ENCODE measurements around the gene POLR3A.

The POLR3A gene

DNA sequence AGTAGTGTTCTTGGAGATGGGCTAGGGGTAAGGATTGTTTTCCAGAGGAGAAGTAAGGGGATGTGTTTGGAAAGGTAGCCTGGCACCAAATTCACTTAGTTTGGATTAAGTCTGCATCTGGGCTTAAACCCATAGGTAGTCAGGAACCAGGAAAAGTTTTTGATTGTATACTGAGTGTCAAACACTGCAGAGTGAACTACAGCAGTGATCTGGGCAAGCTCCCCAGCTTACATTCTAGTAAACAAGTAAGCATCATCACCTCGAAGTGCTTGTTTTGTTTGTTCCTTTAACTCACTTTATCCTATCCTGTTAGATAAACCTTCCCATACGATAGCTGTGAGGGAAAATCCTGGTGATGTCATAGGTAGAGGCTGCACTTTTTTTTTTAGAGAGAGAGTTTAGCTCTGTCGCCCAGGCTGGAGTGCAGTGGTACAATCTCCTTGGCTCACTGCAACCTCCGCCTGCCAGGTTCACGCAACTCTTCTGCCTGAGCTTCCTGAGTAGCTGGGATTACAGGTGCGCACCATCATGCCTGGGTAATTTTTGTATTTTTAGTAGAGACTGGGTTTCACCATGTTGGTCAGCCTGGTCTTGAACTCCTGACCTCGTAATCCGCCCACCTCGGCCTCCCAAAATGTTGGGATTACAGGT lies 6.7 kb upstream of the POLR3A start:
- peaks cover 55% of the 10 kb centered on the region for H3K4me1 ChIP-seq (ENCODE audit: control insufficient read depth, insufficient read depth, low read length)
- no peak overlapping the region for H3K27ac ChIP-seq (ENCODE audit: low read depth, low read length)
- H3K36me3 ChIP-seq (ENCODE audit: control insufficient read depth, insufficient read depth, low read length): peaks cover 68% of the 10 kb centered on the region
- no peaks in the 10 kb centered on the region for H3K9me3 ChIP-seq (ENCODE audit: control insufficient read depth, insufficient read depth, low read depth, low read length)
- no peaks in the 10 kb centered on the region for H3K27me3 ChIP-seq (ENCODE audit: control insufficient read depth, insufficient read depth, low read length)
- H3K9ac ChIP-seq (ENCODE audit: low read length): peak overlapping the region; percentile 91
- H3K4me3 ChIP-seq (ENCODE audit: low read depth, low read length): peak overlapping the region; percentile 93

GRCh38 chr10:78035437-78035836 lies 6.1 kb upstream of the POLR3A start:
- H3K36me3 ChIP-seq (ENCODE audit: control insufficient read depth, insufficient read depth, low read length): peaks cover 61% of the 10 kb centered on the region
- H3K27ac ChIP-seq (ENCODE audit: low read depth, low read length): peak overlapping the region; percentile 78; the same call in 1 of the 2 replicates

DNA sequence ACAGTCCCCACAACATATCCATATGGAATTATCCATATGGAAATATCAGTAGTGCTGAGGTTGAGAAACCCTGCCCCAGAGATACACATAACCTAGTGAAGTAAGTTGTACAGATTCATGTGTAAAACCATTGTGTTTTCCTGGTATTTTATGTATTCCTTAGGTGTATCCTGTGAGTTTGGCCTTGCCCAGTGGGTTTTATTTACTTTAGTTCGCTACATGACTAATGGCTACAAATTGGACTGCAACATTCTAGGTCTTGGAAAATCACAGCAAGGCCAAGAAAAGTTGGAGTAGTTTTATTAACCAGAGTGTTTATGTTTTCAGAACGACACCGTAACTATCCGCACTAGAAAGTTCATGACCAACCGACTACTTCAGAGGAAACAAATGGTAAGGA lies 5.7 kb upstream of the POLR3A start:
- Histone ChIP-seq H3K36me3 (ENCODE audit: control insufficient read depth, insufficient read depth, low read length) (peaks cover 57% of the 10 kb centered on the region), H3K9me3 (ENCODE audit: control insufficient read depth, insufficient read depth, low read depth, low read length) (no peaks in the 10 kb centered on the region), H3K4me1 (ENCODE audit: control insufficient read depth, insufficient read depth, low read length) (peaks cover 47% of the 10 kb centered on the region), H3K27me3 (ENCODE audit: control insufficient read depth, insufficient read depth, low read length) (no peaks in the 10 kb centered on the region), H3K4me3 (ENCODE audit: low read depth, low read length) (peak overlapping the region; percentile 93), H3K27ac (ENCODE audit: low read depth, low read length) (peak overlapping the region; percentile 78; the same call in 1 of the 2 replicates), H3K9ac (ENCODE audit: low read length) (peak overlapping the region; percentile 91)

More at GRCh38 chr10:78035437-78035836, 6.1 kb upstream of the POLR3A start:
- no peaks in the 10 kb centered on the region for H3K9me3 ChIP-seq (ENCODE audit: control insufficient read depth, insufficient read depth, low read depth, low read length)
- H3K27me3 ChIP-seq (ENCODE audit: control insufficient read depth, insufficient read depth, low read length): no peaks in the 10 kb centered on the region
- peak overlapping the region; percentile 93 for H3K4me3 ChIP-seq (ENCODE audit: low read depth, low read length)
- H3K9ac ChIP-seq (ENCODE audit: low read length): peak overlapping the region; percentile 91
- H3K4me1 ChIP-seq (ENCODE audit: control insufficient read depth, insufficient read depth, low read length): peaks cover 50% of the 10 kb centered on the region

DNA sequence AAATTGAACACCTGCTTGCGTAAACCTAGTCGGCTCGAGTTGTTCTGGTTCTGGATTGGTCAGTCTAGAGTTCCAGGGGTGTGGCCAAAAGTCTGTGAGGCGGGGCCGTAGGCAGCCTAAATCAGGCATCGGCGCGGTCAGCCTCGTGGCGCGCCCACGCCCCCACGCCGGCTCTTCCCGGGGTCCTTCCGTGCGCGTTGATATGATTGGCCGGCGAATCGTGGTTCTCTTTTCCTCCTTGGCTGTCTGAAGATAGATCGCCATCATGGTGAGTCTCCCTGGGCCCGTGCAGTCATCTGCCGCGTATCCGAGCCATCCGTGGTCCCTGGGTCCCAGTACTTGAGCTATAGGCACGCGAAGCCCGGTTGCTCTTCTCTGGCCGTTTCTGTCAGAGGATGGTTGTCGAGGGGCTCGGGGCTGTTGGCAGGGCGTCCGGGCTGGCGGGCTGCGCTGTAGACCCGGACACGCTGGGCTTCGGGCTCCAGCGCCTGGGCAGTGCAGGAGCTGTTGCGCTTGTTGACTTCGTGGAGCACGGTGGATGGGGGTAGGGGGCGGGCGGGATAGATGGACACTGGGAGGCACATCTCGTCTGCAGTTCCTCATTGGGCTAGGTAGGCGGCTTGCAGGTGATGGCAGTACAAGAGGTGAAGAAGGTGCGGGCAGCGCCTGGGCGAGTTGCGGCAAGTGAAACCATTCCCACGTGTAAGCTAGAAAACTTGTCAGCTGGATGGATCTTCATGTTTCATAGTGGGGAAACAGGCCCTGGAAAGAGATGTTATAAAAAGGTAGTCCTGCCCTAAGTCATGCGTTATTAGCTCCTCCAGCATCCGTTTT lies 4.5 kb upstream of the POLR3A start, which contains the start of gene RPS24:
Gene RPS24 (plus strand): TSS at position 227 of the 834 bp plus-strand sequence. CDS start 39 bp downstream, at position 266.
- Histone ChIP-seq H3K9me3 (ENCODE audit: control insufficient read depth, insufficient read depth, low read depth, low read length) (no peaks in the 10 kb centered on the region), H3K27ac (ENCODE audit: low read depth, low read length) (peak within 1 kb of the TSS; percentile 78), H3K27me3 (ENCODE audit: control insufficient read depth, insufficient read depth, low read length) (no peaks in the 10 kb centered on the region), H3K4me3 (ENCODE audit: low read depth, low read length) (peak within 1 kb of the TSS; percentile 93), H3K4me1 (ENCODE audit: control insufficient read depth, insufficient read depth, low read length) (peaks cover 37% of the 10 kb centered on the region), H3K9ac (ENCODE audit: low read length) (peak within 1 kb of the TSS; percentile 91), H3K36me3 (ENCODE audit: control insufficient read depth, insufficient read depth, low read length) (peaks cover 46% of the 10 kb centered on the region)

- Histone ChIP-seq H3K27ac (ENCODE audit: low read depth, low read length) (no peak overlapping the region), H3K9ac (ENCODE audit: low read length) (no peak overlapping the region), H3K4me1 (ENCODE audit: control insufficient read depth, insufficient read depth, low read length) (peaks cover 33% of the 10 kb centered on the region), H3K36me3 (ENCODE audit: control insufficient read depth, insufficient read depth, low read length) (peaks cover 40% of the 10 kb centered on the region), H3K27me3 (ENCODE audit: control insufficient read depth, insufficient read depth, low read length) (no peaks in the 10 kb centered on the region), H3K9me3 (ENCODE audit: control insufficient read depth, insufficient read depth, low read depth, low read length) (no peaks in the 10 kb centered on the region), H3K4me3 (ENCODE audit: low read depth, low read length) (peak overlapping the region; percentile 93)
Measured at GRCh38 chr10:78033387-78033636, 4.0 kb upstream of the POLR3A start.

- Histone ChIP-seq H3K36me3 (ENCODE audit: control insufficient read depth, insufficient read depth, low read length) (peaks cover 38% of the 10 kb centered on the region), H3K4me3 (ENCODE audit: low read depth, low read length) (peak overlapping the region; percentile 97), H3K27me3 (ENCODE audit: control insufficient read depth, insufficient read depth, low read length) (no peaks in the 10 kb centered on the region), H3K9me3 (ENCODE audit: control insufficient read depth, insufficient read depth, low read depth, low read length) (no peaks in the 10 kb centered on the region), H3K4me1 (ENCODE audit: control insufficient read depth, insufficient read depth, low read length) (peaks cover 9% of the 10 kb centered on the region), H3K27ac (ENCODE audit: low read depth, low read length) (peak overlapping the region; percentile 65; the same call in 1 of the 2 replicates), H3K9ac (ENCODE audit: low read length) (peak overlapping the region; percentile 96)
Measured at GRCh38 chr10:78028438-78029268, 662 bp downstream of the POLR3A start.

GRCh38 chr10:78025685-78026364 lies 3.5 kb downstream of the POLR3A start:
- no peak overlapping the region for H3K27ac ChIP-seq (ENCODE audit: low read depth, low read length)
- no peak overlapping the region for H3K4me3 ChIP-seq (ENCODE audit: low read depth, low read length)
- H3K27me3 ChIP-seq (ENCODE audit: control insufficient read depth, insufficient read depth, low read length): no peaks in the 10 kb centered on the region
- no peak overlapping the region for H3K9ac ChIP-seq (ENCODE audit: low read length)
- no peaks in the 10 kb centered on the region for H3K9me3 ChIP-seq (ENCODE audit: control insufficient read depth, insufficient read depth, low read depth, low read length)
- peaks cover 67% of the 10 kb centered on the region for H3K36me3 ChIP-seq (ENCODE audit: control insufficient read depth, insufficient read depth, low read length)
- H3K4me1 ChIP-seq (ENCODE audit: control insufficient read depth, insufficient read depth, low read length): peaks cover 9% of the 10 kb centered on the region

- Histone ChIP-seq H3K36me3 (ENCODE audit: control insufficient read depth, insufficient read depth, low read length) (peaks cover 87% of the 10 kb centered on the region), H3K27me3 (ENCODE audit: control insufficient read depth, insufficient read depth, low read length) (no peaks in the 10 kb centered on the region), H3K27ac (ENCODE audit: low read depth, low read length) (no peak overlapping the region), H3K9me3 (ENCODE audit: control insufficient read depth, insufficient read depth, low read depth, low read length) (no peaks in the 10 kb centered on the region), H3K4me3 (ENCODE audit: low read depth, low read length) (no peak overlapping the region), H3K9ac (ENCODE audit: low read length) (no peak overlapping the region), H3K4me1 (ENCODE audit: control insufficient read depth, insufficient read depth, low read length) (peaks cover 6% of the 10 kb centered on the region; the same call in 1 of the 2 replicates)
Measured at GRCh38 chr10:78023741-78024140, 5.6 kb downstream of the POLR3A start.

DNA sequence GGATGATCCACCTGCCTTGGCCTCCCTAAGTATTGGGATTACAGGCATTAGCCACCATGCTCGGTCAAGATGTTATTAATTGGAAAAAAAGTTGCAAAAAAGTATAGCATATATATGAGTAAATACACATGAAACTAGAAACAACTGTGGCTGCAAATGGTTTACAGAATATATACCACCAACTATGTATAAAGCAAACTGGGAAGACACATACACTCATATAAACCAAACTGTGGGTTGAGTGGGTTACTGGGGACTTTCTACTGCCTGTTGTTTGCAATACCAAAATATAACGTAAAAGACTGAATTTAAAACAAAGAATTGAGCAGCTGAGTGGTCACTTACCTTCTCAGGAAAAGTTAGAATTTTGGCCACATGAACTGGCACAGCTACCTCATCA lies 8.1 kb downstream of the POLR3A start:
- no peaks in the 10 kb centered on the region for H3K27me3 ChIP-seq (ENCODE audit: control insufficient read depth, insufficient read depth, low read length)
- H3K4me1 ChIP-seq (ENCODE audit: control insufficient read depth, insufficient read depth, low read length): no peaks in the 10 kb centered on the region
- H3K4me3 ChIP-seq (ENCODE audit: low read depth, low read length): no peak overlapping the region
- no peaks in the 10 kb centered on the region for H3K9me3 ChIP-seq (ENCODE audit: control insufficient read depth, insufficient read depth, low read depth, low read length)
- no peak overlapping the region for H3K27ac ChIP-seq (ENCODE audit: low read depth, low read length)
- no peak overlapping the region for H3K9ac ChIP-seq (ENCODE audit: low read length)
- peaks cover 99% of the 10 kb centered on the region for H3K36me3 ChIP-seq (ENCODE audit: control insufficient read depth, insufficient read depth, low read length)

GRCh38 chr10:78019264-78019663 lies 10.1 kb downstream of the POLR3A start:
- no peak overlapping the region for H3K4me3 ChIP-seq (ENCODE audit: low read depth, low read length)
- no peak overlapping the region for H3K27ac ChIP-seq (ENCODE audit: low read depth, low read length)
- H3K36me3 ChIP-seq (ENCODE audit: control insufficient read depth, insufficient read depth, low read length): peaks cover 99% of the 10 kb centered on the region
- no peak overlapping the region for H3K9ac ChIP-seq (ENCODE audit: low read length)
- no peaks in the 10 kb centered on the region for H3K9me3 ChIP-seq (ENCODE audit: control insufficient read depth, insufficient read depth, low read depth, low read length)
- H3K4me1 ChIP-seq (ENCODE audit: control insufficient read depth, insufficient read depth, low read length): no peaks in the 10 kb centered on the region
- no peaks in the 10 kb centered on the region for H3K27me3 ChIP-seq (ENCODE audit: control insufficient read depth, insufficient read depth, low read length)
